Measurements from ENCODE around the gene UQCRH.
A peak's percentile ranks its signal among the peaks of the same experiment; 100 is the strongest.

The UQCRH gene

GRCh38 chr1:46303038-46303871 lies at the start of gene UQCRH, which contains the start of gene LRRC41:
Gene UQCRH, plus strand, starts transcription at chr1:46303698. Its CDS starts 69 bp downstream, at chr1:46303767.
Gene LRRC41, minus strand, starts transcription at chr1:46303616. Its CDS starts 294 bp downstream, at chr1:46303322.
- DNase-seq = peak; percentile 92

- DNase-seq = no peak
Observed at GRCh38 chr1:46254668-46255067, 48.8 kb upstream of the UQCRH start.

- DNase-seq = no peak
Observed at GRCh38 chr1:46256523-46256922, 47.0 kb upstream of the UQCRH start.

GRCh38 chr1:46262508-46262907 lies 41.0 kb upstream of the UQCRH start:
- no peak for DNase-seq

GRCh38 chr1:46263146-46263545 lies 40.4 kb upstream of the UQCRH start:
- DNase-seq = no peak

GRCh38 chr1:46268578-46268977 lies 34.9 kb upstream of the UQCRH start:
- DNase-seq = no peak

GRCh38 chr1:46274225-46275029 lies 29.1 kb upstream of the UQCRH start:
- no peak for DNase-seq

- no peak for DNase-seq
Observed at GRCh38 chr1:46275030-46275337, 28.5 kb upstream of the UQCRH start.

GRCh38 chr1:46277658-46278373 lies 25.7 kb upstream of the UQCRH start:
- no peak for DNase-seq

- no peak for DNase-seq
Observed at GRCh38 chr1:46278807-46279206, 24.7 kb upstream of the UQCRH start.

GRCh38 chr1:46280092-46280491 lies 23.4 kb upstream of the UQCRH start:
- DNase-seq = no peak

GRCh38 chr1:46281021-46281420 lies 22.5 kb upstream of the UQCRH start:
- no peak for DNase-seq

- DNase-seq = no peak
Observed at GRCh38 chr1:46284058-46284457, 19.4 kb upstream of the UQCRH start.

GRCh38 chr1:46284597-46285564 lies 18.6 kb upstream of the UQCRH start:
- peak; percentile 32 for DNase-seq

- peak; percentile 82 for DNase-seq
Observed at GRCh38 chr1:46285730-46286477, 17.6 kb upstream of the UQCRH start.

- no peak for DNase-seq
Observed at GRCh38 chr1:46288485-46289133, 14.9 kb upstream of the UQCRH start.

- DNase-seq = no peak
Observed at GRCh38 chr1:46289134-46289494, 14.4 kb upstream of the UQCRH start.

- no peak for DNase-seq
Observed at GRCh38 chr1:46289976-46290375, 13.5 kb upstream of the UQCRH start.

- DNase-seq = no peak
Observed at GRCh38 chr1:46295306-46295705, 8.2 kb upstream of the UQCRH start.

GRCh38 chr1:46298387-46298786 lies 5.1 kb upstream of the UQCRH start:
- no peak for DNase-seq
